DLD1 (cell line): ENCODE results near the gene CPHXL.

Experiments
- in situ Hi-C: cut with HindIII; loops from 2 replicates; pipeline ENCODE4 v1.10.0; 2017; ENCODE audit warnings: low sequenced_read_pairs

The CPHXL gene

GRCh38 chr16:75726390-75726789 lies at the start of gene CPHXL:
CPHXL (minus strand) TSS chr16:75726490; CDS start chr16:75726442, 48 bp downstream.
- in situ Hi-C loops = no loop called here

GRCh38 chr16:75774197-75774596 lies 47.9 kb upstream of the CPHXL start:
- in situ Hi-C loops = loop anchor here (25.0 kb wide), 1 partner anchor 587 kb away; no protein-coding TSS in a partner anchor

GRCh38 chr16:75770051-75770450 lies 43.8 kb upstream of the CPHXL start:
- in situ Hi-C loops = loop anchor here (25.0 kb wide), 1 partner anchor 583 kb away; no protein-coding TSS in a partner anchor

GRCh38 chr16:75764154-75764768 lies 38.0 kb upstream of the CPHXL start:
- in situ Hi-C loops = loop anchor here (25.0 kb wide), 1 partner anchor 577 kb away; no protein-coding TSS in a partner anchor

GRCh38 chr16:75763204-75763603 lies 36.9 kb upstream of the CPHXL start:
- in situ Hi-C loops = loop anchor here (25.0 kb wide), 1 partner anchor 576 kb away; no protein-coding TSS in a partner anchor

GRCh38 chr16:75762746-75763145 lies 36.5 kb upstream of the CPHXL start:
- in situ Hi-C loops = loop anchor here (25.0 kb wide), 1 partner anchor 575 kb away; no protein-coding TSS in a partner anchor

- in situ Hi-C loops = loop anchor here (25.0 kb wide), 1 partner anchor 574 kb away; no protein-coding TSS in a partner anchor
Observed at GRCh38 chr16:75761108-75761507, 34.8 kb upstream of the CPHXL start.

GRCh38 chr16:75760018-75760519 lies 33.8 kb upstream of the CPHXL start:
- in situ Hi-C loops = loop anchor here (25.0 kb wide), 1 partner anchor 573 kb away; no protein-coding TSS in a partner anchor

- in situ Hi-C loops = loop anchor here (25.0 kb wide), 1 partner anchor 571 kb away; no protein-coding TSS in a partner anchor
Observed at GRCh38 chr16:75758215-75758614, 31.9 kb upstream of the CPHXL start.

GRCh38 chr16:75754141-75754540 lies 27.9 kb upstream of the CPHXL start:
- in situ Hi-C loops = loop anchor here (25.0 kb wide), 1 partner anchor 567 kb away; no protein-coding TSS in a partner anchor

GRCh38 chr16:75750528-75750927 lies 24.2 kb upstream of the CPHXL start:
- in situ Hi-C loops = loop anchor here (25.0 kb wide), 1 partner anchor 563 kb away; no protein-coding TSS in a partner anchor

- in situ Hi-C loops = no loop called here
Observed at GRCh38 chr16:75746359-75746758, 20.1 kb upstream of the CPHXL start.

- in situ Hi-C loops = no loop called here
Observed at GRCh38 chr16:75745823-75746222, 19.5 kb upstream of the CPHXL start.

GRCh38 chr16:75745242-75745641 lies 19.0 kb upstream of the CPHXL start:
- in situ Hi-C loops = no loop called here

GRCh38 chr16:75742424-75743047 lies 16.2 kb upstream of the CPHXL start:
- in situ Hi-C loops = no loop called here

GRCh38 chr16:75733305-75734211 lies 7.3 kb upstream of the CPHXL start:
- in situ Hi-C loops = no loop called here

- in situ Hi-C loops = no loop called here
Observed at GRCh38 chr16:75732871-75733270, 6.6 kb upstream of the CPHXL start.

GRCh38 chr16:75727221-75727620 lies 931 bp upstream of the CPHXL start:
- in situ Hi-C loops = no loop called here

- in situ Hi-C loops = no loop called here
Observed at GRCh38 chr16:75718452-75718851, 7.8 kb downstream of the CPHXL start.

- in situ Hi-C loops = no loop called here
Observed at GRCh38 chr16:75714661-75715060, 11.6 kb downstream of the CPHXL start.

- in situ Hi-C loops = no loop called here
Observed at GRCh38 chr16:75710344-75710743, 15.9 kb downstream of the CPHXL start.
